K562 (cell line): Measurements from ENCODE around the gene FOXO3. TPM values are rescaled to one million over a fixed set of nuclear protein-coding genes. Genes with fewer than 3 reads are reported as not detected.

Experiments used
- ATAC-seq: fragments of 200-7000 bp; cut with Tn5 transposase; 3 replicates; pipeline ENCODE4 v1.9.1; 2020; ENCODE audit warnings: moderate library complexity
- BruUV-seq: library from RNA; stranded (reverse); fragments of 400-500 nt; replicated peaks from 2 replicates; lab custom pipeline; 2021; lab: Mats Ljungman, UMichigan
- CTCF ChIA-PET: fragments of 300-600 bp; formaldehyde crosslinking; extraction: SDS; loops from one replicate; lab custom pipeline; 2021; ENCODE audit warnings: low intra/inter-chr PET ratio; lab: Yijun Ruan, JAX
- POLR2A ChIA-PET: fragments of 300-600, 350-650 bp; sonication (Branson Sonifier 250); formaldehyde crosslinking; extraction: SDS; loops from one replicate; lab custom pipeline; 2021; ENCODE audit warnings: antibody characterized with exemption, inconsistent platforms; lab: Yijun Ruan, JAX
- DNase-seq, 4 experiments: peaks; one replicate each; pipeline versions ENCODE4 v3.0.0 to v3.0.0-alpha.2; 2011 to 2018; ENCODE audit warnings: low spot score in 3 of 4, mixed read lengths in 3 of 4; ENCODE audit errors: extremely low read depth in 1 of 4
- FAIRE-seq: peaks from 2 replicates; lab custom pipeline; 2011; peaks lifted over from hg19 to GRCh38; lab: Jason Lieb, UNC
- H2AFZ ChIP-seq: 2 replicates; pipeline ENCODE4 v1.6.0; 2011; ENCODE audit warnings: low read depth, low read length, control low read depth, inconsistent platforms
- H3K27ac ChIP-seq: fragments of 200-600 bp; 3 replicates; pipeline ENCODE4 v1.8.0; 2011; ENCODE audit warnings: low read depth, mild to moderate bottlenecking, control low read depth, inconsistent platforms, low read length, moderate library complexity, mixed read lengths; ENCODE audit errors: extremely low read depth
- H3K27me3 ChIP-seq, 2 experiments: fragments of 300-600 bp in 1 of 2; 2 replicates in 1 of 2; 3 replicates in 1 of 2; pipeline versions ENCODE4 v1.6.0 to v1.8.0; 2011; ENCODE audit warnings: inconsistent platforms in 2 of 2, low read length in 2 of 2, mild to moderate bottlenecking in 1 of 2, mixed read lengths in 1 of 2, moderate library complexity in 1 of 2; ENCODE audit not compliant: control insufficient read depth in 2 of 2, insufficient read depth in 2 of 2
- H3K36me3 ChIP-seq: fragments of 300-600 bp; 3 replicates; pipeline ENCODE4 v1.8.0; 2011; ENCODE audit warnings: mild to moderate bottlenecking, low read length, inconsistent platforms; ENCODE audit not compliant: control insufficient read depth, insufficient read depth
- H3K4me1 ChIP-seq, 2 experiments: fragments of 200-600 bp in 1 of 2; replicated peaks in 1 of 2; 2 replicates in 1 of 2; 3 replicates in 1 of 2; pipeline versions ENCODE4 v1.5.1 to v1.8.0; 2011; ENCODE audit warnings: inconsistent platforms in 2 of 2, low read length in 2 of 2, mild to moderate bottlenecking in 1 of 2, mixed read lengths in 1 of 2, moderate library complexity in 1 of 2; ENCODE audit not compliant: control insufficient read depth in 2 of 2, insufficient read depth in 2 of 2
- H3K4me2 ChIP-seq: 2 replicates; pipeline ENCODE4 v1.6.1; 2011; ENCODE audit warnings: low read length, control low read depth, inconsistent platforms, mixed read lengths; ENCODE audit not compliant: insufficient read depth
- H3K4me3 ChIP-seq: fragments of 200-600 bp; sonication (generic), shearing (Covaris generic); 2 replicates; pipeline ENCODE4 v1.5.1; 2016; ENCODE audit warnings: control low read depth, inconsistent platforms
- H3K79me2 ChIP-seq: fragments of 200-600 bp; 3 replicates; pipeline ENCODE4 v1.8.0; 2011; ENCODE audit warnings: low read length, inconsistent platforms; ENCODE audit not compliant: control insufficient read depth, insufficient read depth
- H3K9ac ChIP-seq, 2 experiments: 2 replicates each; pipeline versions ENCODE4 v1.6.0 to v1.6.1; 2011; ENCODE audit warnings: low read depth in 2 of 2, low read length in 2 of 2, control low read depth in 1 of 2, inconsistent platforms in 1 of 2, mild to moderate bottlenecking in 1 of 2, mixed read lengths in 1 of 2; ENCODE audit not compliant: insufficient read depth in 1 of 2
- H3K9me1 ChIP-seq: one replicate; pipeline ENCODE4 v1.6.0; 2011; ENCODE audit warnings: inconsistent platforms, mild to moderate bottlenecking, low read length, moderate library complexity; ENCODE audit not compliant: control insufficient read depth, insufficient read depth
- H3K9me3 ChIP-seq: replicated peaks from 2 replicates; pipeline ENCODE4 v1.5.1; 2011; ENCODE audit warnings: low read depth, low read length, inconsistent platforms; ENCODE audit not compliant: control insufficient read depth, insufficient read depth
- H4K20me1 ChIP-seq: replicated peaks from 2 replicates; pipeline ENCODE4 v1.6.1; 2011; ENCODE audit warnings: low read length, inconsistent platforms, mixed read lengths; ENCODE audit not compliant: control insufficient read depth, insufficient read depth
- CREBBP ChIP-seq: IDR thresholded peaks from one replicate; pipeline ENCODE4 v1.6.1; 2012; ENCODE audit warnings: low read depth, mild to moderate bottlenecking, control low read depth, inconsistent platforms, low read length
- EHMT2 ChIP-seq: fragments of 450-650 bp; IDR thresholded peaks from 2 replicates; pipeline ENCODE4 v1.6.1; 2018; ENCODE audit warnings: antibody characterized with exemption
- FOSL1 ChIP-seq: fragments of 200-800 bp; sonication (Bioruptor generic); conservative IDR thresholded peaks from 2 replicates; pipeline ENCODE4 v1.6.1; 2016; ENCODE audit warnings: missing genetic modification characterization, missing compliant biosample characterization
- LARP7 ChIP-seq: fragments of 450-650 bp; IDR thresholded peaks from 2 replicates; pipeline ENCODE4 v1.6.1; 2016
- LEF1 ChIP-seq: fragments of 450-650 bp; IDR thresholded peaks from 2 replicates; pipeline ENCODE4 v1.6.1; 2016; ENCODE audit warnings: mild to moderate bottlenecking
- PTTG1 ChIP-seq: fragments of 450-650 bp; IDR thresholded peaks from 2 replicates; pipeline ENCODE4 v1.6.1; 2016; ENCODE audit warnings: low read depth, mild to moderate bottlenecking, missing genetic modification characterization, missing compliant biosample characterization
- RBM15 ChIP-seq: fragments of 200-400 bp; formaldehyde crosslinking; IDR thresholded peaks from 2 replicates; pipeline ENCODE4 v1.6.1; 2018; ENCODE audit warnings: mild to moderate bottlenecking, low read length, moderate library complexity; ENCODE audit not compliant: insufficient read depth
- RFX1 ChIP-seq: fragments of 450-650 bp; IDR thresholded peaks from 2 replicates; pipeline ENCODE4 v1.6.1; 2016; ENCODE audit warnings: mild to moderate bottlenecking, moderate library complexity
- RUNX1 ChIP-seq: sonication (generic); IDR thresholded peaks from 2 replicates; pipeline ENCODE4 v1.6.1; 2016; ENCODE audit warnings: antibody characterized with exemption, low read depth
- SMAD1 ChIP-seq: fragments of 150-350 bp; IDR thresholded peaks from 2 replicates; pipeline ENCODE4 v1.6.1; 2014; ENCODE audit warnings: low read length, low read depth; ENCODE audit not compliant: partially characterized antibody
- TBL1XR1 ChIP-seq, 2 experiments: IDR thresholded peaks; 2 replicates each; pipeline ENCODE4 v1.6.1; 2012; ENCODE audit warnings: improper control_type of control experiment in 2 of 2, low read length in 2 of 2, mild to moderate bottlenecking in 1 of 2
- TEAD4 ChIP-seq, 2 experiments: sonication (generic) in 1 of 2; formaldehyde crosslinking in 1 of 2; IDR thresholded peaks; 2 replicates each; pipeline versions ENCODE4 v1.6.1 to v1.8.0; 2012 to 2022; ENCODE audit warnings: borderline replicate concordance in 1 of 2, inconsistent platforms in 1 of 2, low read length in 1 of 2, mild to moderate bottlenecking in 1 of 2, missing genetic modification reagents in 1 of 2
- ZFP30 ChIP-seq: fragments of 250-450 bp; sonication (Bioruptor Pico); IDR thresholded peaks from 2 replicates; pipeline ENCODE4 v1.8.0; 2022; ENCODE audit warnings: moderate library complexity, mild to moderate bottlenecking, inconsistent platforms, borderline replicate concordance
- ZNF140 ChIP-seq: fragments of 250-450 bp; sonication (Bioruptor Pico); IDR thresholded peaks from 2 replicates; pipeline ENCODE4 v1.8.0; 2021; ENCODE audit warnings: moderate library complexity, mild to moderate bottlenecking, inconsistent platforms
- ZNF232 ChIP-seq: sonication (generic); formaldehyde crosslinking; IDR thresholded peaks from 2 replicates; pipeline ENCODE4 v1.8.0; 2022; ENCODE audit warnings: mild to moderate bottlenecking, missing genetic modification reagents
- WGBS: fragments of 100-300 bp; shearing (Covaris generic); methylation state at CpG from one replicate; pipeline ENCODE4 v1.1.6; 2016; ENCODE audit warnings: low coverage, mixed read lengths; ENCODE audit not compliant: insufficient coverage; ENCODE audit errors: missing lambda C conversion rate; 5-methylcytosine and 5-hydroxymethylcytosine counted together
- in situ Hi-C: fragments of 300-500 bp; cut with MboI; formaldehyde crosslinking; loops from 4 replicates; pipeline ENCODE4 v1.15.0; 2018; ENCODE audit warnings: inconsistent platforms, mixed read lengths
- intact Hi-C: fragments of 100-400 bp; cut with micrococcal nuclease; formaldehyde crosslinking; loops from 2 replicates; pipeline ENCODE4 v1.14.2; 2022
- polyA plus RNA-seq, 8 experiments: library from polyadenylated mRNA; depleted of rRNA in 4 of 8; stranded (reverse) in 5 of 8; unstranded in 3 of 8; fragments of >200 nt; fragmentation: Nextera tagmentation in 2 of 8; fragmentation: Illumina TruSeq in 1 of 8; extraction: Ambion mirVana in 2 of 8; extraction: Trizol in 1 of 8; gene quantifications; 2 replicates each; pipeline versions ENCODE4 v1.2.1 to v1.2.3, GENCODE V29; 2011 to 2014; ENCODE audit warnings: inconsistent platforms in 1 of 8, missing spikeins in 1 of 8
- total RNA-seq, 7 experiments: library from RNA; depleted of rRNA in 6 of 7; stranded (reverse); fragments of >200 nt in 6 of 7; fragmentation: Illumina TruSeq in 2 of 7; extraction: Trizol in 2 of 7; gene quantifications; 2 replicates each; pipeline versions ENCODE4 v1.2.1 to v1.2.3, GENCODE V29; 2011 to 2021; ENCODE audit warnings: low replicate concordance in 1 of 7
- TF ChIP-seq, protein P1 (sequence below): fragments of 250-450 bp; sonication (Bioruptor Pico); IDR thresholded peaks from 2 replicates; pipeline ENCODE4 v1.5.0; 2020; ENCODE audit warnings: mild to moderate bottlenecking
- TF ChIP-seq, protein P2 (sequence below): sonication (generic); formaldehyde crosslinking; IDR thresholded peaks from 2 replicates; pipeline ENCODE4 v1.8.0; 2022; ENCODE audit warnings: mild to moderate bottlenecking, missing genetic modification reagents

FOXO3 gene
- total and polyA plus RNA-seq, 9 of the 15 experiments (the other 6 are each of a cell fraction or from before 2014, with no cell fraction given) = 3.0 to 14.6 (median 6.0) TPM

DNA sequence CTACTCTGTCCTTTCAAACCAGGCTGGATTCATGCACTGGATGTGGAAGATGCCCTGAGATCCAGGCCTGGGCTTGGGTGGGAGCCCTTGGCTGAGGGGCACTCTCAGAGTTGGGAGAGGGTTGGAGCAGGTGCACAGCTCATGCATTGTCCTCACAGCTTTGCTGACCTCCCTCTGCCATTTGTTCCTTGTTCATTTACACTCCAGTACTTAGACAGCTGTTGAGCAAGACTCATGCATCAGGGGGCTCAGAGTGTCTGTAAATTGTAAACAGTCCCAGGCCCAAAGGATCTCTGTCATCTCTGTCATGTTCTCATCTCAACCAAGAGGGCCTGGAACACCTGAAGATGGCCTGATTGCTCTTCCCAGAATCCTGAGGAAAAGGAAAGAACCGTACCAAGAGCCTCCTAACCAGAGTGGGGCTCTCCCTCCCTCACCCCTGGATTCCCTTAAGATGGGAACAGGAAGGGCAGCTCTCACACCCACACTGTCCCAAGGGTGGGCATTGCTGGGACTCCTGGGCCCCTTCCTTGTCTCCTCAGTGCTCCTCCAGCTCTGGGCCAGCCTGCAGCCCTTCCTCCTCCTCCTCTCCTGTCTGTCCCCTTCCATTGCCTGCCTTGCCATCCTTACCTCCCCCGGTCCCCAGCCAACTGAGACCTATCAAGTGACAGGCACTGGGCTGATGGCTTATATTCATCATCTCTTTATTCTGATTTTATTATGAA is 132.9 kb downstream of the FOXO3 start:
- POLR2A ChIA-PET = no interaction called here
- no peak for FAIRE-seq
- WGBS = 54% methylated on average over 2 of the region's 2 CpGs

DNA sequence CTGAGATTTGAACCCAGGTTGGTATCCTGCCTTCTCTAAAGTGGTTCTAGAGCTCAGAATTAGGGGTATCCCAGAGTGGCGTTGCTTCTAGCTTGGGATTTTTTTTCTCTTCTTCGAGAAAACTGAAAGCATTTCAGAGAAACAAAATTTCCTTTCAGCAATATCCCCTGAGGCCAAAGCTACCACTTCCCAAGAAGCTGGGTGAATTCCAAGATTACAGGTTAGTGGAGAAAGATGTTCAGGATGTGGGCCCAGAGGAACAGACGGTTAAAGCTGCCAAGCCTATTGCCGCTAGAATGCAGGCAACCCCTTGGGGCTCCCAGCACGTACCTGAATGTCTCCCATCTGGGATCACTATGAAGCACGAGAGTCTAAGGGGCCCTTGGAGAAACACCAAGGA is 134.1 kb downstream of the FOXO3 start:
- CTCF ChIA-PET = no interaction called here
- intact Hi-C loops = no loop called here
- no peak for TF ChIP-seq RBM15
- TF ChIP-seq, protein P1, sequence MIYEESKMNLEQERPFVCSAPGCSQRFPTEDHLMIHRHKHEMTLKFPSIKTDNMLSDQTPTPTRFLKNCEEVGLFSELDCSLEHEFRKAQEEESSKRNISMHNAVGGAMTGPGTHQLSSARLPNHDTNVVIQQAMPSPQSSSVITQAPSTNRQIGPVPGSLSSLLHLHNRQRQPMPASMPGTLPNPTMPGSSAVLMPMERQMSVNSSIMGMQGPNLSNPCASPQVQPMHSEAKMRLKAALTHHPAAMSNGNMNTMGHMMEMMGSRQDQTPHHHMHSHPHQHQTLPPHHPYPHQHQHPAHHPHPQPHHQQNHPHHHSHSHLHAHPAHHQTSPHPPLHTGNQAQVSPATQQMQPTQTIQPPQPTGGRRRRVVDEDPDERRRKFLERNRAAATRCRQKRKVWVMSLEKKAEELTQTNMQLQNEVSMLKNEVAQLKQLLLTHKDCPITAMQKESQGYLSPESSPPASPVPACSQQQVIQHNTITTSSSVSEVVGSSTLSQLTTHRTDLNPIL (CRISPR knock-in tag) = no peak
- TF ChIP-seq, protein P2, sequence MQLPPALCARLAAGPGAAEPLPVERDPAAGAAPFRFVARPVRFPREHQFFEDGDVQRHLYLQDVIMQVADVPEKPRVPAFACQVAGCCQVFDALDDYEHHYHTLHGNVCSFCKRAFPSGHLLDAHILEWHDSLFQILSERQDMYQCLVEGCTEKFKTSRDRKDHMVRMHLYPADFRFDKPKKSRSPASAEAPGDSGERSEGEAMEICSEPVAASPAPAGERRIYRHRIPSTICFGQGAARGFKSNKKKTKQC (CRISPR knock-in tag) = no peak
- TF ChIP-seq EHMT2 = no peak
- no peak for TF ChIP-seq SMAD1
- no peak for TF ChIP-seq TBL1XR1 (IDR thresholded peaks at IDR 0.05; ENCODE audit: low read length in 2 of 2)
- no peak for TF ChIP-seq RUNX1
- TF ChIP-seq ZNF232 (CRISPR knock-in tag) = no peak
- no peak for TF ChIP-seq TEAD4 (IDR thresholded peaks at IDR 0.05; ENCODE audit: low read length)
- no peak for TF ChIP-seq TEAD4 (CRISPR knock-in tag; IDR thresholded peaks at IDR 0.05; ENCODE audit: borderline replicate concordance)
- TF ChIP-seq FOSL1 = no peak
- no peak for TF ChIP-seq LARP7
- TF ChIP-seq RFX1 = no peak
- no peak for TF ChIP-seq CREBBP

More for the DNA sequence above, 132.9 kb downstream of the FOXO3 start:
- Histone ChIP-seq H3K4me3 (no peak overlapping the region), H3K27ac (no peak overlapping the region), H3K27me3 (no peaks in the 10 kb centered on the region), H3K9me1 (no peaks in the 10 kb centered on the region), H4K20me1 (no peaks in the 10 kb centered on the region), H3K4me1 (peaks cover 10 to 18% of the 10 kb centered on the region in 2 experiments; a peak in 4 of 5 replicates), H3K36me3 (no peaks in the 10 kb centered on the region), H3K9me3 (no peaks in the 10 kb centered on the region), H3K79me2 (no peaks in the 10 kb centered on the region), H2AFZ (no peak overlapping the region), H3K4me2 (no peak overlapping the region), H3K9ac (peak overlapping the region in 1 of 2 experiments; percentile 27; a peak in 1 of 4 replicates)
- TF ChIP-seq ZFP30 (CRISPR knock-in tag) = no peak
- no peak for TF ChIP-seq ZNF140 (CRISPR knock-in tag)
- no peak for TF ChIP-seq PTTG1
- TF ChIP-seq LEF1 = no peak
- in situ Hi-C loops = no loop called here
- intact Hi-C loops = no loop called here
- no TSS peak for BruUV-seq
- DNase-seq (no peak), ATAC-seq (no peak)
- CTCF ChIA-PET = no interaction called here

More for the DNA sequence above, 134.1 kb downstream of the FOXO3 start:
- Histone ChIP-seq H3K27me3 (no peaks in the 10 kb centered on the region), H3K4me2 (no peak overlapping the region), H3K9me1 (no peaks in the 10 kb centered on the region), H3K27ac (no peak overlapping the region), H4K20me1 (no peaks in the 10 kb centered on the region), H3K4me3 (no peak overlapping the region), H2AFZ (no peak overlapping the region), H3K79me2 (no peaks in the 10 kb centered on the region), H3K4me1 (peaks cover 0 to 6% of the 10 kb centered on the region in 2 experiments; a peak in 2 of 5 replicates), H3K9ac (no peak overlapping the region), H3K9me3 (no peaks in the 10 kb centered on the region), H3K36me3 (no peaks in the 10 kb centered on the region)
- POLR2A ChIA-PET = interaction anchor here (0.9 kb wide), 1 partner anchor 86 kb away, joined by 3 read pairs; no protein-coding TSS in a partner anchor
- in situ Hi-C loops = no loop called here
- ATAC-seq (no peak), FAIRE-seq (no peak), DNase-seq (no peak)
- 43% methylated on average over 6 of the region's 6 CpGs for WGBS
- no TSS peak for BruUV-seq
